Measurements from ENCODE around the gene XPO1.

XPO1 gene

GRCh38 chr2:61534926-61535325, 3.2 kb downstream of the XPO1 start:
- peak overlapping the region; percentile 92 for H3K9ac ChIP-seq (ENCODE audit: low read depth, low read length)
- peak overlapping the region; percentile 94 for H3K4me2 ChIP-seq (ENCODE audit: low read length)
- H3K4me1 ChIP-seq (ENCODE audit: control insufficient read depth, insufficient read depth, low read length) = peaks cover 26% of the 10 kb centered on the region
- peak overlapping the region; percentile 78 for H3K4me3 ChIP-seq (ENCODE audit: low read length)
- no peaks in the 10 kb centered on the region for H3K36me3 ChIP-seq (ENCODE audit: insufficient read depth, low read length)
- H3K9me3 ChIP-seq (replicated peaks; ENCODE audit: low read length) = no peaks in the 10 kb centered on the region
- no peaks in the 10 kb centered on the region for H3K27me3 ChIP-seq (ENCODE audit: control insufficient read depth, insufficient read depth, low read length)

- Histone ChIP-seq H3K9me3 (replicated peaks; ENCODE audit: low read length) (no peaks in the 10 kb centered on the region), H3K9ac (ENCODE audit: low read depth, low read length) (no peak overlapping the region), H3K4me3 (ENCODE audit: low read length) (no peak overlapping the region), H3K27me3 (ENCODE audit: control insufficient read depth, insufficient read depth, low read length) (no peaks in the 10 kb centered on the region), H3K4me2 (ENCODE audit: low read length) (no peak overlapping the region), H3K4me1 (ENCODE audit: control insufficient read depth, insufficient read depth, low read length) (peaks cover 25% of the 10 kb centered on the region), H3K36me3 (ENCODE audit: insufficient read depth, low read length) (peaks cover 9% of the 10 kb centered on the region)
Observed at GRCh38 chr2:61530749-61531148, 7.4 kb downstream of the XPO1 start.

GRCh38 chr2:61529944-61530735, 8.0 kb downstream of the XPO1 start:
- H3K4me3 ChIP-seq (ENCODE audit: low read length) = no peak overlapping the region
- H3K4me1 ChIP-seq (ENCODE audit: control insufficient read depth, insufficient read depth, low read length) = peaks cover 24% of the 10 kb centered on the region
- H3K9ac ChIP-seq (ENCODE audit: low read depth, low read length) = no peak overlapping the region
- peaks cover 9% of the 10 kb centered on the region for H3K36me3 ChIP-seq (ENCODE audit: insufficient read depth, low read length)
- H3K27me3 ChIP-seq (ENCODE audit: control insufficient read depth, insufficient read depth, low read length) = no peaks in the 10 kb centered on the region
- no peaks in the 10 kb centered on the region for H3K9me3 ChIP-seq (replicated peaks; ENCODE audit: low read length)
- H3K4me2 ChIP-seq (ENCODE audit: low read length) = no peak overlapping the region

DNA sequence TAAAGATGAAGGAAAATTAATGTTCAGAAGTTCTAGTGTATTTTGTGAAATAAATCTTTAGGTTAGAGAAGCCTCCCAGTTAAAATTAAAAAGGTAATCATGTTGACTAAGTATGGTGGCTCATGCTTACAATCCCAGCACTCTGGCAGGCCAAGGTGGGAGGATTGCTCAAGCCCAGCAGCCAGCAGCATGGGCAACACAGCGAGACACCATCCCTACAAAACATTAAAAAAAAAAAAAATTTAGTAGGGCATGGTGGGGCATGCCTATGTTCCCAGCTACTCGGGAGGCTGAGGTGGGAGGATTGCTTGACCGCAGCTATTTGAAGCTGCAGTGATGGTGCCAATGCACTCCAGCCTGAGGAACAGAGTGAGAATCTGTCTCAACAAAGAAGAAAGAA, 17.9 kb downstream of the XPO1 start:
- no peaks in the 10 kb centered on the region for H3K27me3 ChIP-seq (ENCODE audit: control insufficient read depth, insufficient read depth, low read length)
- H3K4me3 ChIP-seq (ENCODE audit: low read length) = no peak overlapping the region
- H3K36me3 ChIP-seq (ENCODE audit: insufficient read depth, low read length) = peaks cover 60% of the 10 kb centered on the region

DNA sequence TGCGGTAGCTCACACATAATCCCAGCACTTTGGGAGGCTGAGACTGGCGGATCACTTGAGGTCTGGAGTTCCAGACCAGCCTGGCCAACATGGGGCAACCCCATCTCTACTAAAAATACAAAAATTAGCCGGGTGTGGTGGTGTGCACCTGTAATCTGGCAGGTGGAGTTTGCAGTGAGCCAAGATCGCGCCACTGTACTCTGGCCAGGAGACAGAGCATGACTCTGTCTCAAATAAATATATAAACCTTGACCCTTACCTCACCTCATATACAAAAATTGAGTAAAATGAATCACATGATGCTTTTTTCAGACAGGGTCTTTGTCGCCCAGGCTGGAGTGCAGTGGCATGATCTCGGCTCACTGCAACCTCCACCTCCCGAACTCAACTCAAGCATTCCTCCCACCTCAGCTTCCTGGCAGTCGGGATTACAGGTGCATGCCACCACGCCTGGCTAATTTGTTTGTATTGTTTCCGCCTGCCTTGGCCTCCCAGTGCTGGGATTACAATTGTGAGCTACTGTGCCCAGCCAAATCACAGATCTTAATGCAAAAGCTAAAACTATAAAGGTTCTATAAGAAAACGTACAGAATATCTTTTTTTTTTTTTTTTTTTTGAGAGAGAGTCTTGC, 25.3 kb downstream of the XPO1 start:
- Histone ChIP-seq H3K9ac (ENCODE audit: low read depth, low read length) (no peak overlapping the region), H3K4me2 (ENCODE audit: low read length) (no peak overlapping the region), H3K9me3 (replicated peaks; ENCODE audit: low read length) (no peaks in the 10 kb centered on the region), H3K36me3 (ENCODE audit: insufficient read depth, low read length) (peaks cover 75% of the 10 kb centered on the region), H3K4me1 (ENCODE audit: control insufficient read depth, insufficient read depth, low read length) (no peaks in the 10 kb centered on the region), H3K4me3 (ENCODE audit: low read length) (no peak overlapping the region), H3K27me3 (ENCODE audit: control insufficient read depth, insufficient read depth, low read length) (no peaks in the 10 kb centered on the region)

More for the DNA sequence above, 17.9 kb downstream of the XPO1 start:
- H3K4me1 ChIP-seq (ENCODE audit: control insufficient read depth, insufficient read depth, low read length) = no peaks in the 10 kb centered on the region
- no peaks in the 10 kb centered on the region for H3K9me3 ChIP-seq (replicated peaks; ENCODE audit: low read length)
- H3K9ac ChIP-seq (ENCODE audit: low read depth, low read length) = no peak overlapping the region
- no peak overlapping the region for H3K4me2 ChIP-seq (ENCODE audit: low read length)

DNA sequence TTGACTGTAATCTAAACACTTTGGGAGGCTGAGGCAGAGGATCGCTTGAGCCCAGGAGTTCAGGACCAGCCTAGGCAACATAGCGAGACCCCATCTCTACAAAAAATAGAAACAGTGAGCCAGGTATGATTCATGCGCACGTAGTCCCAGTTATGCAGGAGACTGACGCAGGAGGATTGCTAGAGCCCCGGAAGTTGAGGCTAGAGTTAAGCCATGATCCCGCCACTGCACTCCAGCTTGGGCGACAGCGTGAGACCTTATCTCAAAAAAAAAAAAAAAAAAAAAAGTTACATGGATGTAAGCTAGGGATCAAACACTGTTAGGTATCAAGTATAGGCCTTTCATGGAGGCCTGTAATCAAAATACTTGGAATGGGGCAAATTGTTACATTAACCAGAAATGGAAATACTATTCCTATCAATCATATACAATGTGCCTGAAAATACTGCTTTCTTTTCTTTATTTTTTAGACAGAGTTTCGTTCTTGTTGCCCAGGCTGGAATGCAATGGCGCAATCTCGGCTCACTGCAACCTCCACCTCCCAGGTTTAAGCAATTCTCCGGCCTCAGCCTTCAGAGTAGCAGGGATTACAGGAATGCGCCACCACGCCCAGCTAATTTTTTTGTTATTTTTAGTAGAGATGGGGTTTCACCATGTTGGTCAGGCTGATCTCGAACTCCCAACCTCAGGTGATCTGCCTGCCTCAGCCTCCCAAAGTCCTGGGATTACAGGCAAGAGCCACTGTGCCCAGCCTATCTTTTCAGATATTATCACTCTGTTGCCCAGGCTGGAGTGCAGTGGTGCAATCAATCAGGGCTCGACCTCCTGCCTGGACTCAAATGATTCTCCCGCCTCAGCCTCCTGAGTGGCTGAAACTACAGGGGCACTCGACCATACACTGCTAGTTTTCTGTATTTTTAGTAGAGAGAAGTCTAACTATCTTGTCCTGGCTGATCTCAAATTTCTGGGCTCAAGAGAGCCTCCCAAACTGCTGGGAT, 27.2 kb downstream of the XPO1 start:
- H3K36me3 ChIP-seq (ENCODE audit: insufficient read depth, low read length) = peaks cover 65% of the 10 kb centered on the region
- H3K4me2 ChIP-seq (ENCODE audit: low read length) = no peak overlapping the region
- no peaks in the 10 kb centered on the region for H3K4me1 ChIP-seq (ENCODE audit: control insufficient read depth, insufficient read depth, low read length)
- H3K9me3 ChIP-seq (replicated peaks; ENCODE audit: low read length) = no peaks in the 10 kb centered on the region
- no peak overlapping the region for H3K4me3 ChIP-seq (ENCODE audit: low read length)
- H3K27me3 ChIP-seq (ENCODE audit: control insufficient read depth, insufficient read depth, low read length) = no peaks in the 10 kb centered on the region
- H3K9ac ChIP-seq (ENCODE audit: low read depth, low read length) = no peak overlapping the region

- Histone ChIP-seq H3K9ac (ENCODE audit: low read depth, low read length) (no peak overlapping the region), H3K4me2 (ENCODE audit: low read length) (no peak overlapping the region), H3K9me3 (replicated peaks; ENCODE audit: low read length) (no peaks in the 10 kb centered on the region), H3K36me3 (ENCODE audit: insufficient read depth, low read length) (peaks cover 57% of the 10 kb centered on the region), H3K4me1 (ENCODE audit: control insufficient read depth, insufficient read depth, low read length) (no peaks in the 10 kb centered on the region), H3K4me3 (ENCODE audit: low read length) (no peak overlapping the region), H3K27me3 (ENCODE audit: control insufficient read depth, insufficient read depth, low read length) (no peaks in the 10 kb centered on the region)
Observed at GRCh38 chr2:61504949-61505348, 33.2 kb downstream of the XPO1 start.

DNA sequence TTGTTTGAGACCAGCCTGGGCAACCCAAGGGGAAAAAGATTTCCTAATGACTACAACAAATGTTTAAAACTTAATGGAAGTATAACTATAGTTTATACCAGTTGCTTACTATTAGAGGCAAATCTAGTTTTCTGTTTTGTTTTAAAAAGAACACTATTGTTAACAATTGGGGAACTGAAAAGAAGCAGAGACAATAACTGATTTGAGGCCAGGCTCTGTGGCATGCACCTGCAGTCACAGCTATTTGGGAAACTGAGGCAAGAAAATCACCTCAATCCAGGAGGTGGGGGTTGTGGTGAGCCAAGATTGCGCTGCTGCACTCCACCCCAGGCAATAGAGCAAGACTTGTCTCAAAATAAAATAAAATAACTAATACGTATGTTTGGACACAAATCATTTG, 39.1 kb downstream of the XPO1 start:
- no peak overlapping the region for H3K9ac ChIP-seq (ENCODE audit: low read depth, low read length)
- H3K4me1 ChIP-seq (ENCODE audit: control insufficient read depth, insufficient read depth, low read length) = no peaks in the 10 kb centered on the region
- H3K36me3 ChIP-seq (ENCODE audit: insufficient read depth, low read length) = peaks cover 74% of the 10 kb centered on the region
- no peak overlapping the region for H3K4me2 ChIP-seq (ENCODE audit: low read length)
- H3K9me3 ChIP-seq (replicated peaks; ENCODE audit: low read length) = no peaks in the 10 kb centered on the region
- no peaks in the 10 kb centered on the region for H3K27me3 ChIP-seq (ENCODE audit: control insufficient read depth, insufficient read depth, low read length)
- no peak overlapping the region for H3K4me3 ChIP-seq (ENCODE audit: low read length)

GRCh38 chr2:61493523-61493942, 44.6 kb downstream of the XPO1 start:
- H3K4me2 ChIP-seq (ENCODE audit: low read length) = no peak overlapping the region
- no peaks in the 10 kb centered on the region for H3K9me3 ChIP-seq (replicated peaks; ENCODE audit: low read length)
- peaks cover 80% of the 10 kb centered on the region for H3K36me3 ChIP-seq (ENCODE audit: insufficient read depth, low read length)
- H3K9ac ChIP-seq (ENCODE audit: low read depth, low read length) = no peak overlapping the region
- peaks cover 6% of the 10 kb centered on the region for H3K4me1 ChIP-seq (ENCODE audit: control insufficient read depth, insufficient read depth, low read length)
- no peak overlapping the region for H3K4me3 ChIP-seq (ENCODE audit: low read length)
- H3K27me3 ChIP-seq (ENCODE audit: control insufficient read depth, insufficient read depth, low read length) = no peaks in the 10 kb centered on the region

DNA sequence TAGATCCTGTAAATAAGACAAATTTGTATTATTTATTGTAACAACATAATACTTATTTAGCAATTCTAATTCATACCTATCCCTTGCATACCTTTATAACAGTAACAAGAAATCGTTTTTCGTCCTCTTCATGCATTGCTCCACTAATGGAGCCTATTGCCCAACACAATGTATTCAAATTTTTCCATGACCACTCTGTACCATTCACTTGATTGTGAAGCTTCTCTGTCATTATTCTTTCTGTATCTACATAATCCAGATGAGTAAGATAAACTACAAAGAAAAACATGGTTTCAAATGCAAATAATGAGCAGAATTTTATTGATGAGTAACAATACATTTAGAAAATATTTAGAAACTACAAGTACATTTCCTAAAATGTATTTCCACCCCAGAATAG, 45.7 kb downstream of the XPO1 start:
- H3K4me3 ChIP-seq (ENCODE audit: low read length) = no peak overlapping the region
- no peaks in the 10 kb centered on the region for H3K27me3 ChIP-seq (ENCODE audit: control insufficient read depth, insufficient read depth, low read length)
- H3K36me3 ChIP-seq (ENCODE audit: insufficient read depth, low read length) = peaks cover 80% of the 10 kb centered on the region
- H3K4me1 ChIP-seq (ENCODE audit: control insufficient read depth, insufficient read depth, low read length) = peaks cover 6% of the 10 kb centered on the region
- no peaks in the 10 kb centered on the region for H3K9me3 ChIP-seq (replicated peaks; ENCODE audit: low read length)
- H3K9ac ChIP-seq (ENCODE audit: low read depth, low read length) = no peak overlapping the region
- H3K4me2 ChIP-seq (ENCODE audit: low read length) = no peak overlapping the region

- Histone ChIP-seq H3K4me3 (ENCODE audit: low read length) (no peak overlapping the region), H3K4me1 (ENCODE audit: control insufficient read depth, insufficient read depth, low read length) (no peaks in the 10 kb centered on the region), H3K4me2 (ENCODE audit: low read length) (no peak overlapping the region), H3K36me3 (ENCODE audit: insufficient read depth, low read length) (peaks cover 69% of the 10 kb centered on the region), H3K9ac (ENCODE audit: low read depth, low read length) (no peak overlapping the region), H3K27me3 (ENCODE audit: control insufficient read depth, insufficient read depth, low read length) (no peaks in the 10 kb centered on the region), H3K9me3 (replicated peaks; ENCODE audit: low read length) (no peaks in the 10 kb centered on the region)
Observed at GRCh38 chr2:61485281-61485680, 52.9 kb downstream of the XPO1 start.

Measured in skeletal muscle satellite cell (primary cell).